Vagina (tissue), 2 donors: Measurements from ENCODE around the gene IFT20.

Experiments
- POLR2A ChIP-seq, 2 donors: fragments of 450-650 bp; IDR thresholded peaks; one replicate each; pipeline ENCODE4 v1.6.1; 2017; ENCODE audit warnings: antibody characterized with exemption in 2 of 2, mild to moderate bottlenecking in 2 of 2, moderate library complexity in 2 of 2
- POLR2AphosphoS5 ChIP-seq, 2 donors: sonication (generic); formaldehyde crosslinking; IDR thresholded peaks; one replicate each; pipeline ENCODE4 v1.9.0; 2017; ENCODE audit warnings: antibody characterized with exemption in 2 of 2, mild to moderate bottlenecking in 2 of 2, low read depth in 1 of 2; ENCODE audit not compliant: insufficient read depth in 1 of 2
- TF ChIP-seq, protein P1 (sequence below), 3 experiments: fragments of 450-650 bp in 2 of 3; fragments of 200-600 bp in 1 of 3; sonication (generic) in 1 of 3; IDR thresholded peaks; one replicate each; pipeline ENCODE4 v1.5.1; 2017 to 2019; ENCODE audit warnings: antibody characterized with exemption in 3 of 3, mild to moderate bottlenecking in 2 of 3, moderate library complexity in 2 of 3

DNA sequence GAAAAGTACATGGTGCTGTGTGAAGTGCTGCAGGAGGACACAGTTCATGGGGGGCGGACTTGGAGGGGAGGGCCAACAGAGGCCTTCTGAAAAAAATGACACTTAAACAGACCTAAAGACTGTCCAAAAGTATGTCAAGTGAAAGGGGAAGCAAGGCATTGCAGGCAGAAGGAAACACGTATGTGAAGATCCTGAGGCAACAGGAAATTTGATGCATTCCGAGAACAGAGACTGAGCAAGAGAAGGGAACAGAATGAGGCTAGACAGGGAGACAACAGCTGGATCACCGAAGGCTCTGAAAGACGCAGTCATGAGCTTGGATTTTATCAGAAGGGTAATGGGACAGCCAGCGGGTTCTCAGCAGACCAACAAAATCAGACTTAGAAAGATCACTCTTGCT is 1.1 kb downstream of the IFT20 start:
- TF ChIP-seq POLR2AphosphoS5 (IDR thresholded peaks at IDR 0.05; ENCODE audit: insufficient read depth in 1 of 2, low read depth in 1 of 2): no peak
- TF ChIP-seq, protein P1, sequence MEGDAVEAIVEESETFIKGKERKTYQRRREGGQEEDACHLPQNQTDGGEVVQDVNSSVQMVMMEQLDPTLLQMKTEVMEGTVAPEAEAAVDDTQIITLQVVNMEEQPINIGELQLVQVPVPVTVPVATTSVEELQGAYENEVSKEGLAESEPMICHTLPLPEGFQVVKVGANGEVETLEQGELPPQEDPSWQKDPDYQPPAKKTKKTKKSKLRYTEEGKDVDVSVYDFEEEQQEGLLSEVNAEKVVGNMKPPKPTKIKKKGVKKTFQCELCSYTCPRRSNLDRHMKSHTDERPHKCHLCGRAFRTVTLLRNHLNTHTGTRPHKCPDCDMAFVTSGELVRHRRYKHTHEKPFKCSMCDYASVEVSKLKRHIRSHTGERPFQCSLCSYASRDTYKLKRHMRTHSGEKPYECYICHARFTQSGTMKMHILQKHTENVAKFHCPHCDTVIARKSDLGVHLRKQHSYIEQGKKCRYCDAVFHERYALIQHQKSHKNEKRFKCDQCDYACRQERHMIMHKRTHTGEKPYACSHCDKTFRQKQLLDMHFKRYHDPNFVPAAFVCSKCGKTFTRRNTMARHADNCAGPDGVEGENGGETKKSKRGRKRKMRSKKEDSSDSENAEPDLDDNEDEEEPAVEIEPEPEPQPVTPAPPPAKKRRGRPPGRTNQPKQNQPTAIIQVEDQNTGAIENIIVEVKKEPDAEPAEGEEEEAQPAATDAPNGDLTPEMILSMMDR (IDR thresholded peaks at IDR 0.05): no peak
- no peak for TF ChIP-seq POLR2A (IDR thresholded peaks at IDR 0.05)
